DMS153 treated with DMSO at 0.1 percent for 48 hours (cell line): Measurements from ENCODE around the gene SPC24.
A peak's percentile ranks its signal among the peaks of the same experiment; 100 is the strongest.
"Not testable (repeated sequence)": the region's sequence is repeated elsewhere in the genome, so short reads cannot be mapped to it uniquely, and the experiment has no call there.

Source experiments
- DNase-seq: peaks from one replicate; lab custom pipeline; 2025; ENCODE audit not compliant: unreplicated experiment; lab: John Stamatoyannopoulos, UW

The SPC24 gene

GRCh38 chr19:11166281-11167142, 10.9 kb upstream of the SPC24 start:
- DNase-seq = no peak

DNA sequence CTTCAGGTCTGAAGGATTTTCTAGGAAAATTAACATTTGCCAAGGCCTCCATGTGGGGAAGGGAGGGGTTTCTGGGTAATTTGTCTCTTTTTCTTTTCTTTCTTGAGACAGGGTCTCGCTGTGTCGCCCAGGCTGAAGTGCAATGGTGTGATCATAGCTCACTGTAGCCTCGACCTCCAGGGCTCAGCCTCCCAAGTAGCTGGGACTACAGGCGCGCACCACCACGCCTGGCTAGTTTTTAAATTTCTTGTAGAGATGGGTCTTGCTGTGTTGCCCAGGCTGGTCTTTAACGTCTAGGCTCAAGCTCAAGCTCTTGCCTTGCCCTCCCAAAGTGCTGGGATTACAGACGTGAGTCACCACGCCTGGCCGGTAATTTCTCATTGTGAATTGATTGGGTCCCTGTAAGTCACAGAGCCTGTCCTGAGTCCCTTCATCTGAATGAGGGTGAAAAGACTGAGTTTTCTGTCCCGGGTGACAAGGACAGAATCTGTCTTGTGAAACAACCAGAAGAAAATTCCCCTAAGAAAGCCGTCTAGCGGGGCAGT, 10.0 kb upstream of the SPC24 start:
- DNase-seq = no peak

GRCh38 chr19:11164879-11165406, 9.4 kb upstream of the SPC24 start:
- no peak for DNase-seq

GRCh38 chr19:11164296-11164695, 8.7 kb upstream of the SPC24 start:
- no peak for DNase-seq

GRCh38 chr19:11160440-11160768, 4.8 kb upstream of the SPC24 start:
- DNase-seq = not testable (repeated sequence)

- DNase-seq = no peak
These were observed 4.2 kb upstream of the SPC24 start for GRCh38 chr19:11159598-11160439.

DNA sequence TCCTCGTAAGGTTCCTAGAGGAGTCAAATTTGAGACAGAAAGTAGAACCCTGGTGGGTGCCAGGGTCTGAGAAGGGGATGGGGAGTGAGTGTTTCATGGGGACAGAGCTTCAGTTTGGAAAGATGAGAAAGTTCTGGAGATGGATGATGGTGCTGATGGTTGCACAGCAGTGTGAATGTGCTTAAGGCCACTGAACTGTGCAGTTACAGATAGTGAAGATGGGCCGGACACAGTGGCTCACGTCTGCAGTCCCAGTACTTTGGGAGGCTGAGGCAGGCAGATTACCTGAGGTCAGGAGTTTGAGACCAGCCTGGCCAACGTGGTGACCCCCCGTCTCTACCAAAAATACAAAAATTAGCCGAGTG, 917 bp downstream of the SPC24 start:
- no peak for DNase-seq

GRCh38 chr19:11152318-11153062, 3.1 kb downstream of the SPC24 start:
- DNase-seq = no peak

DNA sequence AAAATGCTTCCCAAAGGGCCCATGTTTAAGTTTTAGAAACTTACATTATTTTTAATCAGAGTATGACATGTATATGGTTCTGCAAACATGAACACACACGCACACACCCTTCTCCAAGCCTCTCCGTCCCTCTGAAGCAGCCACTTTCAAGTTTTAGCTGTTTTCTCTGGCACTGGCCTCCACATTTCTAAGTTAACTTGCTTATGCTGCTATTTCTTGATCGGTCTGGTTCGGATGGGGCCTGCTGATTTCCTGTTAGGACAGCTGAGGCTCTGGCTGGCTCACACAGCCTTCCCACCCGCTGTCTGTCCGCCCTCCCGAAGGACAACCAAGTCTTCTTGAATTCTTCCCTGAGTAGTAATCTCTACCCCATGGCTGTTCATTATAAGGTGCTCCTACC, 4.4 kb downstream of the SPC24 start:
- DNase-seq = no peak

- no peak for DNase-seq
These were observed 7.6 kb downstream of the SPC24 start for GRCh38 chr19:11148001-11148400.

GRCh38 chr19:11145536-11145924, 10.1 kb downstream of the SPC24 start:
- DNase-seq = no peak

DNA sequence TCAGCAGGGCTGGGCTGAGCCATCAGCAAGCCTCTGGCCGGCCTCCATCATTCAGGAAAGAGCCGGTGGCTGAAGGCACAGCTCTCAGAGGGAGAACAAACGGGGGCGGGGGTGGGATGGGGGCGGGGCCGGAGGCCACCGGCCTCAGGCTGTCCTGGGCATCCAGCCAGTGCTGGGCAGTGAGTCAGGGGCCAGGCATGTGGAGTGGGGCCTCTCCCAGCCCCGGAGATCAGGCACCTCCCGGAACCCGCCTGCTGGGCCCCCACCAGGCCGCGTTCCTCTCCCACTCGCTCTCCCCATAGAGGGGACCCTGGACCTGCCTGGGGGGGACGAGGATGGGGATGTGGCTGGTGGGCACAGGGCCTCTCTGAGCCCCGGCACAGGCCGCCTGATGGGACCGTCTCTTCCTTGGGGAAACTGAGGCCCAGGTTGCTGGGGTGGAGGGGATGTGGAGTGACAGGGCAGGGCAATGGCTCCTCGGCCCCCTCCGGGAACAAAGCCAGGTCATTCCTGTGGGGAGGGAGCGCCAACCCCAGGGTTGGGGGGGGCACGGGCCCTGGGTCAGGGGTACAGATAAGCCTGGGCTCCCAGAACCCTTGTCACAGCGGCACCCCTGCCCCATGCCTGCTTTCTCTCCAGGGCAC, 12.9 kb downstream of the SPC24 start:
- no peak for DNase-seq

DNA sequence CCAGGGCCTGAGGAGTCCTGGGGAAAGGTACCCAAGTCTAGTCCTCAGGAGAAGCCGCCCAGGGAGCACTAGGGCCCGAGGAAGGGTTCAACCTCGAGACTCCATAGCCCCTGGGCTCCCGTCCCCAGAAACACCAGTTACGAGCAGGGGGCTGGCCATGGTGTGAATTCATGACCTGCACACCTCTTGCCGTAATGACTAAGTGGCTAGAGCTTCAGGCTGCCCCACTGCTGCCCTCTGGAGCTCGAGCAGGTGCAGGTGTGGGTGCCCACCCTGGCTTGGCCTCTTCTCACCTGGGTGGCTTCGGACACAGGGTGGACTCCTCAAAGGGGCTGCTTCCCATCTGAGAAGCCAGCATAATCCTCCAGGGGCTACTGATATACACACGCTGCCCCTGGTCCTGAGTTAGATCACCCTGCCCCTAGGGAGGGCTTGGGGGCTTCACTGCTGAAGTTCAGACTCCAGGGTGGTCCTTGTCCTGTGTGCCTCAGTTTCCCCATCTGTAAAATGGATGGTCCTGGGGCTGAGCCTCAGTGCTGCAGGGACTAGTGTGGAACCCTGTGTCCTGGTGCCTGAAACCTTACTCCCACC, 13.6 kb downstream of the SPC24 start:
- no peak for DNase-seq

GRCh38 chr19:11140896-11141295, 14.7 kb downstream of the SPC24 start:
- no peak for DNase-seq

- not testable (repeated sequence) for DNase-seq
These were observed 15.5 kb downstream of the SPC24 start for GRCh38 chr19:11140023-11140538.

DNA sequence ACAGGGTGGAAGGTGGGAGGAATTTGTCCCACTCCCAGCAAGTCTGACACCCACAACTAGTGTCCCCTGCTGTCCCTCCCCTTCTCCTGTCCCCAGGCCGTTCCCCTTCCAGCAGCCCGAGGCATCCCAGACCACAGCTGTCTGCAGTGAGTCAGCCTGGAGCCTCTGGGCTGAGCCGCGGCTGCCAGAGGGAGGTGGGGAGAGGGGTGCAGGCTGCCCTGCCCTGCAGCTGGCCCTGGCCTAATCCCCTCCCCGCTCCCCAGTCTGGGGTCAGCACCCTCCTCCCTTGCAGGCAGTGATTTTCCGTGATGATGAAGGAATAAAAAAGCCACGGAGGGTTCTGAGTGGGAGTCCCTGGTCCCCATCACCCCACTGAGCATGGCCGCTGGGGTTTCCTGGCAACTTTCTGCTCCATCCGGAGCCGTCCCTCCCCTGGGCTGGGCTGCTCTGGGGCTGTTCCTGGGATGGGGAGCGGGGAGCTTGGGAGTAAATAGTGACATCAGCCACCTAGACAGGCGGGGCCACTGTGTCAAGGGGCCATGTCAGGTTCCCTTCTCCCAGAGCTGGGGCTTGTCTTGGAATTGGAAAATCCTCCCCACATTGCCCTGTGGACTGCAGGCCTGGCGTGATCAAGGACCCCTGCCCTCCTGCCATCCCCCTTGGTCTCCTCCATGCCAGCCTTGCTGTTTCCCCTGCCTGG, 16.8 kb downstream of the SPC24 start:
- DNase-seq = peak; percentile 10

DNA sequence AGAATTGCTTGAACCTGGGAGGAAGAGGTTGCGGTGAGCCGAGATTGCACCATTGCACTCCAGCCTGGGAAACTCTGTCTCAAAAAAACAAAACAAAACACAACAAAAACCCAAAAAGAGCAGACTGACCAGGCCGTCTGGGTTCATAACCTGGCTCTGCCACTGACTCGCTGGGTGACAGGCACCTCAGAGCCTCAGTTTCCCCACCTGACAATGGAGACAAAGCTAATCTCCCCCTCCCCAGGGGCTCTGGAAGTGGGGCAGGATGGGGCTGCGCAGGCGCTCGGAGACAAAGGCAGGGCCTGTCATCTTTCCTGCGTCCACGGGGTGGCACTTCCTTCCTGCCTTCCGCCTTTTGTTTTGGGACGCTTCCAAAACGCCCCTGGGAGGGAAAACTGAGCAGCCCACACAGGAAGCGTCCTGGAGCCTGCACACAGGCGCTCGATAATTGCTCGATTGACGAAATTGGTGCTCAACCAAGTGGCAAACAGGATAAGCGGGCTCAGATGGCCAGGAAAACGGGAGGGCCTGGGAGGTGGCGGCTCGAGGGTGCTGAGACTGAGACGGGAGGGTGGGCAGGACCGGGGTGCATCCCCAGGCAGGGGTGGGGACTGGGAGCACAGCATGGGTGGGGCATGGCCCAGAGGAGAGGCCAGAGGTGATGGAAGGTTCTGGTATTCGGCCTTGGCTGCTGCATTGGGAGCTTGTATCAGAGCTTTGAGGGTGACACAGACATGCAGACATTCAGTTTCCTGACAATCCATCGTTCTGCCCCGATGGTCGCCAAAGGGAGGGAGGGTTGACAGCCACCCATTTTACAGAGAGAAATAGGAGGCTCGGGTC, 17.8 kb downstream of the SPC24 start:
- DNase-seq = peak; percentile 65

DNA sequence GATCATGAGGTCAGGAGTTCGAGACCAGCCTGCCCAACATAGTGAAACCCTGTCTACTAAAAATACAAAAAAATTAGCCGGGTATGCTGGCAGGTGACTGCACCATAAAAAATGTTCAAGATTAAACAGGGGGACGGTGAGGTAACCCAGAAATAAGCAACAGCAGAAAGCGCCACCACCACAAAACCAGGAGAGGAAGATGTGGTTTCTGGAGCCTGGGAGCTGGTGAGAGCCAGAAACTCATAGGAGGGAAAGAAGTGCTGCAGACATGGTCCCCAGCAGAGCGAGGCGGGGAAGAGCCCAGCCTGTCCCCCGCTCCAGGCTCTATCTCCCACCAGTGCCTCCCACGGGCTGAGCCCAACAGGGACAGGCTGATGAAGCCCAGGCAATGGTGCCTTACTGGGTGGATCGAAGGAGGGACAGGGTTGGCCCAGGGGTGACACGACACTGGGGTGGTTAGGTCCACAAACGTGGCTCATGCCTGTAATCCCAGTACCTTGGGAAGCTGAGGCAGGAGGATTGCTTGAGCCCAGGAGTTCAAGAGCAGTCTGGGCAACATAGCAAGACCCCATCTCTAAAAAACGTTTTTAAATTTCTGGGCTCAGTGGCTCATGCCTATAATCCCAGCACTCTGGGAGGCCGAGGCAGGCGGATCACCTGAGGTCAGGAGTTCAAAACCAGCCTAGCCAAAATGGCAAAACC, 19.0 kb downstream of the SPC24 start:
- DNase-seq = no peak
